GM23338 (cell line): ENCODE measurements around the gene WWP2. TPM values are rescaled to one million over a fixed set of nuclear protein-coding genes. Genes with fewer than 3 reads are reported as not detected.

Experiments used
- ATAC-seq: fragments of 200-7000 bp; cut with Tn5 transposase; 3 replicates; pipeline ENCODE4 v1.9.1; 2020
- DNase-seq: peaks from one replicate; pipeline ENCODE4 v3.0.0-alpha.2; 2015; ENCODE audit warnings: low spot score
- H2AFZ ChIP-seq: fragments of 200-600 bp; sonication (generic); 2 replicates; pipeline ENCODE4 v1.8.0; 2016; ENCODE audit warnings: antibody characterized with exemption, mild to moderate bottlenecking, moderate library complexity
- H3F3A ChIP-seq: fragments of 200-600 bp; sonication (generic); replicated peaks from 2 replicates; pipeline ENCODE4 v1.8.0; 2017; ENCODE audit warnings: antibody characterized with exemption, mixed run types, low read depth
- H3K27ac ChIP-seq: fragments of 200-600 bp; sonication (generic); 2 replicates; pipeline ENCODE4 v1.6.1; 2016; ENCODE audit warnings: low read depth
- H3K27me3 ChIP-seq: fragments of 200-600 bp; sonication (generic); 2 replicates; pipeline ENCODE4 v1.8.0; 2016; ENCODE audit warnings: mild to moderate bottlenecking, mixed run types, moderate library complexity; ENCODE audit not compliant: insufficient read depth
- H3K36me3 ChIP-seq: fragments of 200-600 bp; sonication (generic); 2 replicates; pipeline ENCODE4 v1.8.0; 2016; ENCODE audit warnings: mild to moderate bottlenecking; ENCODE audit not compliant: insufficient read depth
- H3K4me1 ChIP-seq: fragments of 200-600 bp; sonication (generic); 2 replicates; pipeline ENCODE4 v1.8.0; 2016; ENCODE audit warnings: mild to moderate bottlenecking, moderate library complexity; ENCODE audit not compliant: insufficient read depth
- H3K4me2 ChIP-seq: fragments of 200-600 bp; sonication (generic); 2 replicates; pipeline ENCODE4 v1.7.1; 2017; ENCODE audit warnings: mixed run types
- H3K4me3 ChIP-seq: fragments of 200-600 bp; sonication (generic); 2 replicates; pipeline ENCODE4 v1.6.1; 2016; ENCODE audit warnings: mixed run types
- H3K79me2 ChIP-seq: fragments of 200-600 bp; sonication (generic); replicated peaks from 2 replicates; pipeline ENCODE4 v1.8.0; 2017; ENCODE audit warnings: mild to moderate bottlenecking; ENCODE audit not compliant: insufficient read depth
- H3K9me2 ChIP-seq: fragments of 200-600 bp; sonication (generic); 2 replicates; pipeline ENCODE4 v1.8.0; 2017; ENCODE audit not compliant: insufficient read depth
- H4K20me1 ChIP-seq: fragments of 200-600 bp; sonication (generic); replicated peaks from 2 replicates; pipeline ENCODE4 v1.8.0; 2017; ENCODE audit warnings: mild to moderate bottlenecking; ENCODE audit not compliant: insufficient read depth
- H3K27ac Mint-ChIP-seq: 2 replicates; pipeline ENCODE4 v1.8.0; 2020; ENCODE audit warnings: inconsistent platforms, mild to moderate bottlenecking, moderate library complexity, mixed read lengths
- H3K27me3 Mint-ChIP-seq: 3 replicates; pipeline ENCODE4 v1.8.0; 2022; ENCODE audit warnings: low read depth, mild to moderate bottlenecking, moderate library complexity, mixed read lengths, inconsistent platforms; ENCODE audit not compliant: insufficient read depth, poor library complexity
- H3K36me3 Mint-ChIP-seq: 3 replicates; pipeline ENCODE4 v1.8.0; 2021; ENCODE audit warnings: low read depth, mild to moderate bottlenecking, inconsistent platforms, moderate library complexity, mixed read lengths
- H3K4me1 Mint-ChIP-seq: 3 replicates; pipeline ENCODE4 v1.8.0; 2020; ENCODE audit warnings: mild to moderate bottlenecking, inconsistent platforms, mixed read lengths
- H3K4me3 Mint-ChIP-seq: 3 replicates; pipeline ENCODE4 v1.8.0; 2021; ENCODE audit warnings: moderate library complexity, mild to moderate bottlenecking, inconsistent platforms, mixed read lengths
- H3K9me3 Mint-ChIP-seq: 3 replicates; pipeline ENCODE4 v1.8.0; 2020; ENCODE audit warnings: moderate library complexity, mild to moderate bottlenecking, inconsistent platforms, mixed read lengths
- CREB1 ChIP-seq: fragments of 250-450 bp; sonication (Bioruptor Pico); IDR thresholded peaks from 2 replicates; pipeline ENCODE4 v1.5.0; 2020; ENCODE audit warnings: low read depth, mild to moderate bottlenecking, moderate library complexity
- EZH2 ChIP-seq: fragments of 200-600 bp; sonication (generic); IDR thresholded peaks from one replicate; pipeline ENCODE4 v1.8.0; 2017; ENCODE audit warnings: antibody characterized with exemption, mild to moderate bottlenecking, low read depth; ENCODE audit not compliant: unreplicated experiment
- EZH2phosphoT487 ChIP-seq: fragments of 200-600 bp; sonication (generic); IDR thresholded peaks from one replicate; pipeline ENCODE4 v1.8.1; 2018; ENCODE audit warnings: antibody characterized with exemption; ENCODE audit not compliant: unreplicated experiment
- JUNB ChIP-seq: IDR thresholded peaks from one replicate; pipeline ENCODE4 v1.6.1; 2016; ENCODE audit warnings: antibody characterized with exemption; ENCODE audit not compliant: unreplicated experiment
- NANOG ChIP-seq: IDR thresholded peaks from 2 replicates; pipeline ENCODE4 v1.6.1; 2016; ENCODE audit warnings: antibody characterized with exemption, borderline replicate concordance
- POLR2AphosphoS5 ChIP-seq: IDR thresholded peaks from 2 replicates; pipeline ENCODE4 v1.6.1; 2016; ENCODE audit warnings: antibody characterized with exemption, low read depth
- STAT1 ChIP-seq: IDR thresholded peaks from one replicate; pipeline ENCODE4 v1.6.1; 2016; ENCODE audit warnings: antibody characterized with exemption; ENCODE audit not compliant: unreplicated experiment
- ZNF114 ChIP-seq: fragments of 250-450 bp; sonication (Bioruptor Pico); IDR thresholded peaks from 2 replicates; pipeline ENCODE4 v1.5.0; 2020; ENCODE audit warnings: mild to moderate bottlenecking, moderate library complexity
- ZNF331 ChIP-seq: fragments of 250-450 bp; sonication (Bioruptor Pico); IDR thresholded peaks from 2 replicates; pipeline ENCODE4 v1.5.0; 2020; ENCODE audit warnings: low read depth, mild to moderate bottlenecking, moderate library complexity
- polyA plus RNA-seq: library from polyadenylated mRNA; unstranded; fragments of >200 nt; fragmentation: Nextera tagmentation; extraction: Ambion mirVana; gene quantifications from 2 replicates; pipeline ENCODE4 v1.2.1, GENCODE V29; 2016
- total RNA-seq: library from RNA; depleted of rRNA; stranded (reverse); fragments of >200 nt; shearing (Covaris generic); gene quantifications from 2 replicates; pipeline ENCODE4 v1.2.3, GENCODE V29; 2014
- TF ChIP-seq, protein P1 (sequence below): IDR thresholded peaks from one replicate; pipeline ENCODE4 v1.6.1; 2018; ENCODE audit warnings: antibody characterized with exemption; ENCODE audit not compliant: unreplicated experiment
- TF ChIP-seq, protein P2 (sequence below): IDR thresholded peaks from 2 replicates; pipeline ENCODE4 v1.6.1; 2016; ENCODE audit warnings: antibody characterized with exemption
- TF ChIP-seq, protein P3 (sequence below), 2 experiments: fragments of 200-600 bp in 1 of 2; sonication (generic) in 1 of 2; conservative IDR thresholded peaks; 2 replicates each; pipeline versions ENCODE4 v1.5.1 to v1.6.1; 2016 to 2017; ENCODE audit warnings: antibody characterized with exemption in 2 of 2, low read depth in 2 of 2, mild to moderate bottlenecking in 2 of 2, moderate library complexity in 1 of 2

Gene WWP2
- total and polyA plus RNA-seq, 2 experiments from 2014 or later = 12.3 to 35.5 TPM

DNA sequence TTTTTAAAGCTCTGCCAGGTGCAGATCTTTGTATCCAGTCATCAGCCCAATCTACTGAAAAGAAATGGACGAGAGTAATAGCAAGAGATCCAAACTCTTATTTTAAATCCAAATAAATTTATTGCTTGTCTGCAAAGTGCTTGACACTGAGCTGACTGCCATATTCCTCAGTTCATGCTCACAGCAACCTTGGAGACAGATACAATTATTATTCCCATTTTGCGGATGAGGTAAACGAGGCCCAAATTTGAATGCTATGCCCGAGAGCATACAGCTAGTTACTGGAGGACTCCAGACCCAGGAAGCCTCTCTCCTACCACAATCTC is 8.0 kb upstream of the WWP2 start:
- Histone ChIP-seq H3F3A (no peaks in the 10 kb centered on the region), H3K4me1 (peaks cover 8% of the 10 kb centered on the region; the same call in 1 of the 2 replicates), H3K27ac (peak overlapping the region; percentile 36; the same call in 1 of the 2 replicates), H3K79me2 (peaks cover 48% of the 10 kb centered on the region), H3K4me3 (peak overlapping the region; percentile 97), H4K20me1 (peaks cover 16% of the 10 kb centered on the region; the same call in 1 of the 2 replicates), H3K27me3 (no peaks in the 10 kb centered on the region), H3K4me2 (peak overlapping the region; percentile 97), H2AFZ (peak overlapping the region; percentile 89; the same call in 1 of the 2 replicates), H3K9me2 (no peaks in the 10 kb centered on the region), H3K36me3 (peaks cover 32% of the 10 kb centered on the region)
- Mint-ChIP-seq H3K9me3 (no peaks in the 10 kb centered on the region), H3K4me1 (peaks cover 9% of the 10 kb centered on the region; the same call in 2 of the 3 replicates), H3K27me3 (peaks cover 12% of the 10 kb centered on the region), H3K36me3 (peaks cover 43% of the 10 kb centered on the region), H3K4me3 (peak overlapping the region; percentile 100), H3K27ac (peak overlapping the region; percentile 99)
- no peak for TF ChIP-seq NANOG
- TF ChIP-seq ZNF331 = no peak
- no peak for TF ChIP-seq STAT1
- TF ChIP-seq, protein P1, sequence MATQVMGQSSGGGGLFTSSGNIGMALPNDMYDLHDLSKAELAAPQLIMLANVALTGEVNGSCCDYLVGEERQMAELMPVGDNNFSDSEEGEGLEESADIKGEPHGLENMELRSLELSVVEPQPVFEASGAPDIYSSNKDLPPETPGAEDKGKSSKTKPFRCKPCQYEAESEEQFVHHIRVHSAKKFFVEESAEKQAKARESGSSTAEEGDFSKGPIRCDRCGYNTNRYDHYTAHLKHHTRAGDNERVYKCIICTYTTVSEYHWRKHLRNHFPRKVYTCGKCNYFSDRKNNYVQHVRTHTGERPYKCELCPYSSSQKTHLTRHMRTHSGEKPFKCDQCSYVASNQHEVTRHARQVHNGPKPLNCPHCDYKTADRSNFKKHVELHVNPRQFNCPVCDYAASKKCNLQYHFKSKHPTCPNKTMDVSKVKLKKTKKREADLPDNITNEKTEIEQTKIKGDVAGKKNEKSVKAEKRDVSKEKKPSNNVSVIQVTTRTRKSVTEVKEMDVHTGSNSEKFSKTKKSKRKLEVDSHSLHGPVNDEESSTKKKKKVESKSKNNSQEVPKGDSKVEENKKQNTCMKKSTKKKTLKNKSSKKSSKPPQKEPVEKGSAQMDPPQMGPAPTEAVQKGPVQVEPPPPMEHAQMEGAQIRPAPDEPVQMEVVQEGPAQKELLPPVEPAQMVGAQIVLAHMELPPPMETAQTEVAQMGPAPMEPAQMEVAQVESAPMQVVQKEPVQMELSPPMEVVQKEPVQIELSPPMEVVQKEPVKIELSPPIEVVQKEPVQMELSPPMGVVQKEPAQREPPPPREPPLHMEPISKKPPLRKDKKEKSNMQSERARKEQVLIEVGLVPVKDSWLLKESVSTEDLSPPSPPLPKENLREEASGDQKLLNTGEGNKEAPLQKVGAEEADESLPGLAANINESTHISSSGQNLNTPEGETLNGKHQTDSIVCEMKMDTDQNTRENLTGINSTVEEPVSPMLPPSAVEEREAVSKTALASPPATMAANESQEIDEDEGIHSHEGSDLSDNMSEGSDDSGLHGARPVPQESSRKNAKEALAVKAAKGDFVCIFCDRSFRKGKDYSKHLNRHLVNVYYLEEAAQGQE = no peak
- TF ChIP-seq ZNF114 (CRISPR knock-in tag) = no peak
- TF ChIP-seq, protein P2, sequence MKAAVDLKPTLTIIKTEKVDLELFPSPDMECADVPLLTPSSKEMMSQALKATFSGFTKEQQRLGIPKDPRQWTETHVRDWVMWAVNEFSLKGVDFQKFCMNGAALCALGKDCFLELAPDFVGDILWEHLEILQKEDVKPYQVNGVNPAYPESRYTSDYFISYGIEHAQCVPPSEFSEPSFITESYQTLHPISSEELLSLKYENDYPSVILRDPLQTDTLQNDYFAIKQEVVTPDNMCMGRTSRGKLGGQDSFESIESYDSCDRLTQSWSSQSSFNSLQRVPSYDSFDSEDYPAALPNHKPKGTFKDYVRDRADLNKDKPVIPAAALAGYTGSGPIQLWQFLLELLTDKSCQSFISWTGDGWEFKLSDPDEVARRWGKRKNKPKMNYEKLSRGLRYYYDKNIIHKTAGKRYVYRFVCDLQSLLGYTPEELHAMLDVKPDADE = no peak
- TF ChIP-seq, protein P3, sequence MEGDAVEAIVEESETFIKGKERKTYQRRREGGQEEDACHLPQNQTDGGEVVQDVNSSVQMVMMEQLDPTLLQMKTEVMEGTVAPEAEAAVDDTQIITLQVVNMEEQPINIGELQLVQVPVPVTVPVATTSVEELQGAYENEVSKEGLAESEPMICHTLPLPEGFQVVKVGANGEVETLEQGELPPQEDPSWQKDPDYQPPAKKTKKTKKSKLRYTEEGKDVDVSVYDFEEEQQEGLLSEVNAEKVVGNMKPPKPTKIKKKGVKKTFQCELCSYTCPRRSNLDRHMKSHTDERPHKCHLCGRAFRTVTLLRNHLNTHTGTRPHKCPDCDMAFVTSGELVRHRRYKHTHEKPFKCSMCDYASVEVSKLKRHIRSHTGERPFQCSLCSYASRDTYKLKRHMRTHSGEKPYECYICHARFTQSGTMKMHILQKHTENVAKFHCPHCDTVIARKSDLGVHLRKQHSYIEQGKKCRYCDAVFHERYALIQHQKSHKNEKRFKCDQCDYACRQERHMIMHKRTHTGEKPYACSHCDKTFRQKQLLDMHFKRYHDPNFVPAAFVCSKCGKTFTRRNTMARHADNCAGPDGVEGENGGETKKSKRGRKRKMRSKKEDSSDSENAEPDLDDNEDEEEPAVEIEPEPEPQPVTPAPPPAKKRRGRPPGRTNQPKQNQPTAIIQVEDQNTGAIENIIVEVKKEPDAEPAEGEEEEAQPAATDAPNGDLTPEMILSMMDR (conservative IDR thresholded peaks at IDR 0.05; ENCODE audit: low read depth in 2 of 2) = no peak
- TF ChIP-seq JUNB = no peak
- TF ChIP-seq POLR2AphosphoS5 = no peak
- no peak for TF ChIP-seq EZH2phosphoT487
- TF ChIP-seq CREB1 (CRISPR knock-in tag) = no peak
- TF ChIP-seq EZH2 = no peak
- DNase-seq = no peak
- ATAC-seq = no peak
